Testis (tissue), 3 donors: ENCODE results near the gene TXNRD2. TPM values are rescaled to one million over a fixed set of nuclear protein-coding genes. Genes with fewer than 3 reads are reported as not detected.

Experiments
- DNase-seq: peaks from one replicate; pipeline ENCODE4 v3.0.0-alpha.2; 2019
- H3K27ac ChIP-seq, 2 donors: fragments of 200-600 bp; sonication (generic); one replicate each; pipeline ENCODE4 v1.5.1; 2019
- H3K27me3 ChIP-seq: fragments of 200-600 bp; sonication (generic); one replicate; pipeline ENCODE4 v1.5.1; 2019
- H3K36me3 ChIP-seq: fragments of 200-600 bp; sonication (generic); one replicate; pipeline ENCODE4 v1.5.1; 2017; ENCODE audit warnings: low read depth; ENCODE audit errors: missing control alignments
- H3K4me1 ChIP-seq: fragments of 200-600 bp; sonication (generic); one replicate; pipeline ENCODE4 v1.5.1; 2019
- H3K4me3 ChIP-seq, 2 donors: fragments of 200-600 bp; sonication (generic); one replicate each; pipeline ENCODE4 v1.5.1; 2017 to 2019
- H3K9me3 ChIP-seq: fragments of 200-600 bp; sonication (generic); one replicate; pipeline ENCODE4 v1.5.1; 2017
- POLR2A ChIP-seq: fragments of 450-650 bp; IDR thresholded peaks from one replicate; pipeline ENCODE4 v1.6.1; 2017; ENCODE audit warnings: antibody characterized with exemption, mild to moderate bottlenecking, moderate library complexity
- WGBS, 2 donors: methylation state at CpG; one replicate each; pipeline ENCODE4 v1.1.5; 2018; 5-methylcytosine and 5-hydroxymethylcytosine counted together
- intact Hi-C: fragments of 100-400 bp; cut with DNase I; formaldehyde crosslinking; loops from one replicate; pipeline ENCODE4 v1.15.1; 2023; ENCODE audit warnings: low total_unique reads
- polyA plus RNA-seq: library from polyadenylated mRNA; stranded (reverse); fragments of 350-450 nt; fragmentation: Illumina TruSeq; extraction: RNeasy Lipid Tissue Mini Kit (QIAGEN cat#74804); gene quantifications from one replicate; pipeline ENCODE4 v1.2.3, GENCODE V29; 2014; ENCODE audit warnings: low read depth, low replicate concordance; ENCODE audit not compliant: insufficient read depth
- total RNA-seq, 2 donors: library from RNA; depleted of rRNA; stranded (reverse); fragments of >200 nt; gene quantifications; one replicate each; pipeline ENCODE4 v1.2.3, GENCODE V29; 2016
- TF ChIP-seq, protein P1 (sequence below), 3 experiments: fragments of 450-650 bp in 2 of 3; fragments of 200-600 bp in 1 of 3; sonication (generic) in 1 of 3; IDR thresholded peaks; one replicate each; pipeline ENCODE4 v1.5.1; 2016 to 2019; ENCODE audit warnings: antibody characterized with exemption in 3 of 3, mild to moderate bottlenecking in 2 of 3, moderate library complexity in 1 of 3

The TXNRD2 gene
- total and polyA plus RNA-seq, 3 donors from 2014 or later, result 28.7 to 49.9 (median 36.6) TPM

DNA sequence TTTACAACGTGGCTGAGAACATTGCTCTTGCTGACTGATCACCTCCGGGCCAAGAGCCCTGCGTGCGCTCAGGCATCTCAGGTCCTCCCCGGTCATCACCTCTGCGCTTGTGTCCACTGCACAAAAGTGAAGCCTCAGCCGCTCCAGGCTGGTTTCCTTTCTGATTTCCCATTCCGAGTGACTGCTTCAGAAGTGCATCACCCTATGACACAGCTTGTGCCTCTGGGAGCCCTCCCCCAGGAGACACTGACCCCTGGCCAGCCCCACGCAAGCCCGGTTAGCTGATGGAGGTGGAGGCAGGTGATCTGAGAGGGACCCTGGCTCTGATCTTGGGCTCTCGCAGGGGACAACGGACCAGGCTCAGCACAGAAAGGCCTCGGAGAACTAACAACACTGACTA is 48.7 kb downstream of the TXNRD2 start:
- Histone ChIP-seq H3K4me3 (no peak overlapping the region), H3K4me1 (peaks cover 12% of the 10 kb centered on the region), H3K27me3 (no peaks in the 10 kb centered on the region), H3K27ac (no peak overlapping the region), H3K9me3 (no peaks in the 10 kb centered on the region), H3K36me3 (no peaks in the 10 kb centered on the region)
- intact Hi-C loops, result no loop called here
- no peak for DNase-seq
- TF ChIP-seq, protein P1, sequence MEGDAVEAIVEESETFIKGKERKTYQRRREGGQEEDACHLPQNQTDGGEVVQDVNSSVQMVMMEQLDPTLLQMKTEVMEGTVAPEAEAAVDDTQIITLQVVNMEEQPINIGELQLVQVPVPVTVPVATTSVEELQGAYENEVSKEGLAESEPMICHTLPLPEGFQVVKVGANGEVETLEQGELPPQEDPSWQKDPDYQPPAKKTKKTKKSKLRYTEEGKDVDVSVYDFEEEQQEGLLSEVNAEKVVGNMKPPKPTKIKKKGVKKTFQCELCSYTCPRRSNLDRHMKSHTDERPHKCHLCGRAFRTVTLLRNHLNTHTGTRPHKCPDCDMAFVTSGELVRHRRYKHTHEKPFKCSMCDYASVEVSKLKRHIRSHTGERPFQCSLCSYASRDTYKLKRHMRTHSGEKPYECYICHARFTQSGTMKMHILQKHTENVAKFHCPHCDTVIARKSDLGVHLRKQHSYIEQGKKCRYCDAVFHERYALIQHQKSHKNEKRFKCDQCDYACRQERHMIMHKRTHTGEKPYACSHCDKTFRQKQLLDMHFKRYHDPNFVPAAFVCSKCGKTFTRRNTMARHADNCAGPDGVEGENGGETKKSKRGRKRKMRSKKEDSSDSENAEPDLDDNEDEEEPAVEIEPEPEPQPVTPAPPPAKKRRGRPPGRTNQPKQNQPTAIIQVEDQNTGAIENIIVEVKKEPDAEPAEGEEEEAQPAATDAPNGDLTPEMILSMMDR (IDR thresholded peaks at IDR 0.05), result no peak
- no peak for TF ChIP-seq POLR2A
- 88 to 92% methylated on average over 13 of the region's 13 CpGs for WGBS, 2 donors

DNA sequence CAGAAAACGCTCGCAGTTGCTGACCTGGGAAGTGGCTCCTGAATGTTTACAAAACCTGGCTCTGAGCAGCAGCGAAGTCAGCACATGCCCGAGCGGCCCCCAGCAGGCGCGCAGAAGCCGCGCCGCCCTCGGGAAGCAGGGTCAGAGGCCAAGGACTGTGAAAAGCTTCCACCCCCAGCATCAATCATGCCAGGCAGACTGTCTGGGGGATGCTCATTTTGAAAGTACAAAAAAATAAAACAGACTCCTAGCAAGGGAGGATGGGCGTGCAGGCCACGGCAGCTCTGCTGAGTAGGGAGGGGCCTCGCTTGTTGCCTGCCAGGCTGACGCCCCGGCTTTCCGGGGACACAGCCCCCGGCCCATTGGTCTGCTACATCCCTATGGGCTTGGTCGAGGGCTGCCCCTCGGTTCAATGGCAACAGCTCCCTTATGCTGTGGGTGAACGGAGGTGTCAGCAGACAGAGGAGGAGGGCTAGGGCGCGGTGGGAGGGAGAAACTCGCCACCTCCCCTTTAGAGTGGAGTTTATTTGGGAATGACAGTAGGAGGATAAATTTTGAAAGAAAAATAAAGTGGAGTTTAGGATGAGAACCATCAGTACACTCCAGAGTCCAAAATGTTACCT is 49.2 kb downstream of the TXNRD2 start:
- no peaks in the 10 kb centered on the region for H3K27me3 ChIP-seq
- H3K27ac ChIP-seq, result no peak overlapping the region
- intact Hi-C loops, result no loop called here
- WGBS, 2 donors, result 56% methylated on average over 23 to 24 of the region's 24 CpGs
- H3K9me3 ChIP-seq, result no peaks in the 10 kb centered on the region
- no peak overlapping the region for H3K4me3 ChIP-seq
- H3K36me3 ChIP-seq, result no peaks in the 10 kb centered on the region
- H3K4me1 ChIP-seq, result peaks cover 12% of the 10 kb centered on the region
- TF ChIP-seq, protein P1 (IDR thresholded peaks at IDR 0.05), result no peak
- TF ChIP-seq POLR2A, result no peak
- no peak for DNase-seq

DNA sequence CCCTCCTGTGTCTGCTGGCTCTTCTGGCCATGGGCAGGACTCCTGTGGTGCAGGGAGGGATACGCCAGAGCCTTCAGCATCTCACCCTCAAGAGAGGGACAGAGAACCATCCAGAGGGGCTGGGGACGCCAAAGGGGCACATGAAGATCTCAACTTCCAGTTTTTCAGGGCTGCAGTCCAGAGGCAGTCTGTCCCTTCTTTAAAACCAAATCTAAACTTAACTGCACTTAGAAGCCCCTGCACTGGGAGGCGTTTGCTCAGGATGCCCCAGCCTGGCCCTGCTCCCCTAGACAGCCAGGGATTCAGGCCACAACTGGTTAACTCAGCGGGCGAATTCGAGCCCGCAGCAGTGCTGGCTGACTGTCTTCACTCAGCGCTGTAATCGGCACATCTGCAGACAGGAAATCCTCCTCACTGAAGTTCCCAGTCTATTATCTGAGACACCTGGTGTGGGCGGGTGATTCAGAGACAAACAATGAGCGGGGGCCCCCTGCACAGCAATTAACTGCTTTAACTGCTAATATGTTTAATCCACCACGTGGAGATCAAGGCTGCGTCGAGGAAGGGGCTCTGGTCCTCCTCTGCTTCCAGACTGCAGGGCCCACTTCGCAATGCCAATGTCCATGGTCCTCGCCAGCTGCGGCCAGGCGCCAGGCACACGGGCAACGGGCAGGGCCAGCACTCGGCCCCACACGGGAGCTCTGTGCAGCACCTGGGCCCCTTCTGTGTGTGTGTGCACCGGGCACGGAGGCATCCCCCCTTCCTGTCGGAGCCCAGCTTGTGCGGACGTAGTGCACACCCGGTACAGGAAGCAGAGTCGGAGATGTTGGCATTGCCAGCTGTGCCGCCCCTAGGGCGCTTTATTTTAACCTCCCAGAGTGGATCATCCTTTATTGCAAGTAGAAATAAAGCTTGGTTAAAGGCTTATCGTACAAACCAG is 50.0 kb downstream of the TXNRD2 start:
- no peak for DNase-seq
- Histone ChIP-seq H3K27ac (no peak overlapping the region), H3K4me1 (peaks cover 12% of the 10 kb centered on the region), H3K27me3 (no peaks in the 10 kb centered on the region), H3K9me3 (no peaks in the 10 kb centered on the region), H3K4me3 (no peak overlapping the region), H3K36me3 (no peaks in the 10 kb centered on the region)
- WGBS, 2 donors, result 46 to 59% methylated on average over 15 to 30 of the region's 32 CpGs
- intact Hi-C loops, result no loop called here
- TF ChIP-seq, protein P1 (IDR thresholded peaks at IDR 0.05), result no peak
- no peak for TF ChIP-seq POLR2A

DNA sequence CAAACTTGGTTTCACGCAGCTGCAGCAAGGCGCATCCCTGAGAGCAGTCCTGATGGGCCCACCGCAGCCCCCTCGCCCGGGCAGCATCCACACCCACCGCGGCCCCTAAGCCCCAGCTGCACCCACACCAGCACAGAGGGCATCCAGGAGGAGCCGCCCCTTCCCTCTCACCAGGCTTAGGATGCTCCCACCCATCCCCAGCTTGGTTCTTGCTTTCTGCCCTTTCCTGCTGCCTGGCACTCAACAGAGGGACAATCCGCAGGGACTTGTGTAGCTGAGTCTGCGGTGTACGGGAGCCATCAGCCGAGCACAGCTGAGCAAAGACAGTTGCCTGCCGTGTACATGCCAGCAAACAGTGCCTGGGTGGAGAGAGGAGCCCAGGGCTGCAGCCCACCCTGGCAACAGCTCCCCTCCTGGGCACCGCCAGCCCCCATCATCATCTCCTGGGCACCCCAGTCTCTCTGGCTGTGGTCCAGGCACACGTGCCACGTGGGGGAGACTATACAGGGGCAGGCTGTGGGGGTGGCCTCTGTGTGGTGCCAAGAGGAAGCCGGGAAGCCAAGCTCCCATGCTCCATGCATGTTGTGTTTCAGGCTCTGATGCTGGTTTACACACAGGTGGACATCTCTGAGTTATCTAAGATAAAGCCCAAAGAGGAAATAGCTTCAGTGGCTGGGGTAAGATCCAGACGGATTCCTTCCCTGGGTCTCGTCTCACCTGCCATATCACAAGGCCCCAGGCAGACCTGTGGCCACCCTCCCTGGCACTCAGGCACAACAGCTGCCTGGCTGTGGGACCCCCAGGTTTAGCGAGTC is 50.9 kb downstream of the TXNRD2 start:
- Histone ChIP-seq H3K36me3 (no peaks in the 10 kb centered on the region), H3K9me3 (no peaks in the 10 kb centered on the region), H3K4me3 (no peak overlapping the region), H3K27me3 (no peaks in the 10 kb centered on the region), H3K4me1 (peaks cover 12% of the 10 kb centered on the region), H3K27ac (no peak overlapping the region)
- TF ChIP-seq, protein P1 (IDR thresholded peaks at IDR 0.05), result no peak
- TF ChIP-seq POLR2A, result no peak
- intact Hi-C loops, result no loop called here
- DNase-seq, result no peak
- 83 to 100% methylated on average over 8 to 20 of the region's 20 CpGs for WGBS, 2 donors
